Measurements from ENCODE around the gene IPP. TPM values are rescaled to one million over a fixed set of nuclear protein-coding genes. Genes with fewer than 3 reads are reported as not detected.
"Not testable (repeated sequence)": the region's sequence is repeated elsewhere in the genome, so short reads cannot be mapped to it uniquely, and the experiment has no call there.

The IPP gene
- total RNA-seq, 1 experiment from 2014 or later, result 11.6 TPM

- DNase-seq (ENCODE audit: unreplicated experiment), result peak; percentile 32
- Mint-ChIP-seq H3K36me3 (ENCODE audit: insufficient read depth, unreplicated experiment) (peaks cover 13% of the 10 kb centered on the region), H3K4me3 (ENCODE audit: unreplicated experiment) (no peak overlapping the region), H3K9me3 (ENCODE audit: unreplicated experiment) (no peaks in the 10 kb centered on the region), H3K27ac (ENCODE audit: low read depth, unreplicated experiment) (peak overlapping the region; percentile 16), H3K27me3 (ENCODE audit: insufficient read depth, unreplicated experiment) (no peaks in the 10 kb centered on the region), H3K4me1 (ENCODE audit: insufficient read depth, unreplicated experiment) (peaks cover 45% of the 10 kb centered on the region)
- POLR2A ChIA-PET, result interaction anchor here (2.2 to 3.0 kb wide), 2 partner anchors 9 to 23 kb away, joined by 9 to 13 read pairs; partner anchors contain the start of gene TMEM69
- BruUV-seq (replicated peaks), result no TSS peak
- intact Hi-C loops (cut with micrococcal nuclease), result no loop called here
- TF ChIP-seq, protein P1, sequence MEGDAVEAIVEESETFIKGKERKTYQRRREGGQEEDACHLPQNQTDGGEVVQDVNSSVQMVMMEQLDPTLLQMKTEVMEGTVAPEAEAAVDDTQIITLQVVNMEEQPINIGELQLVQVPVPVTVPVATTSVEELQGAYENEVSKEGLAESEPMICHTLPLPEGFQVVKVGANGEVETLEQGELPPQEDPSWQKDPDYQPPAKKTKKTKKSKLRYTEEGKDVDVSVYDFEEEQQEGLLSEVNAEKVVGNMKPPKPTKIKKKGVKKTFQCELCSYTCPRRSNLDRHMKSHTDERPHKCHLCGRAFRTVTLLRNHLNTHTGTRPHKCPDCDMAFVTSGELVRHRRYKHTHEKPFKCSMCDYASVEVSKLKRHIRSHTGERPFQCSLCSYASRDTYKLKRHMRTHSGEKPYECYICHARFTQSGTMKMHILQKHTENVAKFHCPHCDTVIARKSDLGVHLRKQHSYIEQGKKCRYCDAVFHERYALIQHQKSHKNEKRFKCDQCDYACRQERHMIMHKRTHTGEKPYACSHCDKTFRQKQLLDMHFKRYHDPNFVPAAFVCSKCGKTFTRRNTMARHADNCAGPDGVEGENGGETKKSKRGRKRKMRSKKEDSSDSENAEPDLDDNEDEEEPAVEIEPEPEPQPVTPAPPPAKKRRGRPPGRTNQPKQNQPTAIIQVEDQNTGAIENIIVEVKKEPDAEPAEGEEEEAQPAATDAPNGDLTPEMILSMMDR (IDR thresholded peaks at IDR 0.05; ENCODE audit: unreplicated experiment), result no peak
- CTCF ChIA-PET, result no interaction called here
These were observed 71.3 kb downstream of the IPP start for GRCh38 chr1:45679123-45679522.

DNA sequence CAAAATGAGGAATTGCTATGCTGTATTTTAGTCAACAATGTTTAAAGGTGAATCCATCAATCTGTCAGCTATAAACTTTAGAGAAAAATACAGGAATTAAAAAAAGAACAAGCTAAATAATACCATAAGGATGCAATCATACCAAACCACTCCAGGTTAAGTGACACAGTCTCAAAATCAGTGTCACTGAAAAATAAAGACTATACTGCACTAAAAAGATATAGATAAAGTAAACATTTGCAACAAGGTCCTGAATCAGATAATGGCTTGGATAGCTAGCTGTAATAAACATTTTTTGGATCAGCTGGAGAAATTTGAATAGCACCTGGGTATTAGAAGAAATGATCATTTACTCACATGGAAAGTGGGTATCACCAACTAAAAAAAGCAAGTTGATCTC is 72.0 kb downstream of the IPP start:
- H3K4me3 Mint-ChIP-seq (ENCODE audit: unreplicated experiment), result no peak overlapping the region
- ChIA-PET POLR2A (interaction anchor here (0.8 to 5.9 kb wide), 6 partner anchors 8 to 94 kb away, joined by 3 to 32 read pairs (median 6); partner anchors contain the start of genes GPBP1L1 and TMEM69), CTCF (interaction anchor here (0.5 to 0.6 kb wide), 2 partner anchors 151 to 172 kb away, joined by 3 to 4 read pairs; no protein-coding TSS in a partner anchor)
- H3K36me3 Mint-ChIP-seq (ENCODE audit: insufficient read depth, unreplicated experiment), result peaks cover 18% of the 10 kb centered on the region
- no peaks in the 10 kb centered on the region for H3K27me3 Mint-ChIP-seq (ENCODE audit: insufficient read depth, unreplicated experiment)
- no peaks in the 10 kb centered on the region for H3K9me3 Mint-ChIP-seq (ENCODE audit: unreplicated experiment)
- BruUV-seq (replicated peaks), result no TSS peak
- TF ChIP-seq, protein P1 (IDR thresholded peaks at IDR 0.05; ENCODE audit: unreplicated experiment), result no peak
- DNase-seq (ENCODE audit: unreplicated experiment), result no peak
- peaks cover 45% of the 10 kb centered on the region for H3K4me1 Mint-ChIP-seq (ENCODE audit: insufficient read depth, unreplicated experiment)
- H3K27ac Mint-ChIP-seq (ENCODE audit: low read depth, unreplicated experiment), result no peak overlapping the region
- intact Hi-C loops (cut with micrococcal nuclease), result no loop called here

DNA sequence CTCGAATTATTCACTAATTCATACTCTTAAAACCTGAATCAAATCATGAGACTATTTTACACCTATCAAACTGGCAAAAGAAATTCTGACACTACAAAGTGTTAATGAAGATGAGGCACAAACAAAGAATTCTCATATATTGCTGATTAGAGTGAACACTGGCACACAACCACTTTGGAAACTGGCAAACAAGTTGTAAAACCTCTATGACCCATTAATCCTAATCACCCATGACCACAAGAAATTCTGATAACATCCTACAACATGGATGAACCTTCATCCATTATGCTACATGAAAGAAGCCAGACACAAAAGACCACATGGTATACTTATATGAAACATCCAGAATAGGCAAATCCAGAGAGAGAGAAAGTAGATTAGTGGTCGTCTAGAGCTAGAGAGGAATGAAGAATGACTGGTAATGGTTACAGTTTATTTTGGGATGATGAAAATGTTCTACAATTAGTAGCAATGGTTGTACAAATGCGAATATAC is 72.7 kb downstream of the IPP start:
- H3K36me3 Mint-ChIP-seq (ENCODE audit: insufficient read depth, unreplicated experiment), result peaks cover 23% of the 10 kb centered on the region
- H3K4me3 Mint-ChIP-seq (ENCODE audit: unreplicated experiment), result no peak overlapping the region
- POLR2A ChIA-PET, result interaction anchor here (0.8 to 5.9 kb wide), 6 partner anchors 9 to 93 kb away, joined by 3 to 32 read pairs (median 6); partner anchors contain the start of genes GPBP1L1 and TMEM69
- H3K27me3 Mint-ChIP-seq (ENCODE audit: insufficient read depth, unreplicated experiment), result no peaks in the 10 kb centered on the region
- CTCF ChIA-PET, result interaction anchor here (0.5 to 0.6 kb wide), 2 partner anchors 152 to 173 kb away, joined by 3 to 4 read pairs; no protein-coding TSS in a partner anchor
- TF ChIP-seq, protein P1 (IDR thresholded peaks at IDR 0.05; ENCODE audit: unreplicated experiment), result no peak
- H3K4me1 Mint-ChIP-seq (ENCODE audit: insufficient read depth, unreplicated experiment), result peaks cover 47% of the 10 kb centered on the region
- intact Hi-C loops (cut with micrococcal nuclease), result no loop called here
- peak overlapping the region; percentile 60 for H3K27ac Mint-ChIP-seq (ENCODE audit: low read depth, unreplicated experiment)
- no TSS peak for BruUV-seq (replicated peaks)
- H3K9me3 Mint-ChIP-seq (ENCODE audit: unreplicated experiment), result no peaks in the 10 kb centered on the region
- DNase-seq (ENCODE audit: unreplicated experiment), result no peak

DNA sequence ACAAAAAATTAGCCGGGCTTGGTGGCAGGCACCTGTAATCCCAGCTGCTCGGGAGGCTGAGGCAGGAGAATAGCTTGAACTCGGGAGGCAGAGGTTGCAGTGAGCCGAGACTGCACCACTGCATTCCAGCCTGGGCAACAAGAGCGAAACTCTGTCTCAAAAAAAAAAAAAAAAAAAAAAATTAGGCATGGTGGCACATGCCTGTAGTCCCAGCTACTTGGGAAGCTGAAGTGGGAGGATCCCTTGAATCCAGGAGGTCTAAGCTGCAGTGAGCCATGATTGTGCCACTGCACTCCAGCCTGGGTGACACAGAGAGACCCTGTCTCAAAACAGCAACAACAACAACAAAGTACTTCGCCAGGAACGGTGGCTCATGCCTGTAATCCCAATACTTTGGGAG is 73.9 kb downstream of the IPP start:
- H3K9me3 Mint-ChIP-seq (ENCODE audit: unreplicated experiment); DNase-seq (ENCODE audit: unreplicated experiment); H3K4me3 Mint-ChIP-seq (ENCODE audit: unreplicated experiment); H3K27me3 Mint-ChIP-seq (ENCODE audit: insufficient read depth, unreplicated experiment); H3K27ac Mint-ChIP-seq (ENCODE audit: low read depth, unreplicated experiment); CTCF ChIA-PET; BruUV-seq (replicated peaks); intact Hi-C loops (cut with micrococcal nuclease): not testable (repeated sequence)
- Mint-ChIP-seq H3K36me3 (ENCODE audit: insufficient read depth, unreplicated experiment) (peaks cover 29% of the 10 kb centered on the region), H3K4me1 (ENCODE audit: insufficient read depth, unreplicated experiment) (peaks cover 50% of the 10 kb centered on the region)
- POLR2A ChIA-PET, result interaction anchor here (0.5 to 5.9 kb wide), 2 partner anchors 10 to 12 kb away, joined by 3 to 32 read pairs; partner anchors contain the start of gene GPBP1L1
